Smooth muscle cell (in vitro differentiated cells): ENCODE measurements around the gene CCDC33. TPM values are rescaled to one million over a fixed set of nuclear protein-coding genes. Genes with fewer than 3 reads are reported as not detected.
A peak's percentile ranks its signal among the peaks of the same experiment; 100 is the strongest.

Experiments used
- DNase-seq: peaks from one replicate; lab custom pipeline; 2025; ENCODE audit not compliant: unreplicated experiment; lab: John Stamatoyannopoulos, UW
- H2AFZ ChIP-seq: fragments of 200-600 bp; sonication (generic); 2 replicates; pipeline ENCODE4 v1.6.0; 2016; ENCODE audit warnings: antibody characterized with exemption, low read depth, mild to moderate bottlenecking
- H3F3A ChIP-seq: fragments of 200-600 bp; sonication (generic); 2 replicates; pipeline ENCODE4 v1.6.0; 2017; ENCODE audit warnings: antibody characterized with exemption, low read depth
- H3K27ac ChIP-seq: fragments of 200-600 bp; sonication (generic); 2 replicates; pipeline ENCODE4 v1.5.1; 2016; ENCODE audit warnings: low read depth, mild to moderate bottlenecking
- H3K27me3 ChIP-seq: fragments of 200-600 bp; sonication (generic); 2 replicates; pipeline ENCODE4 v1.6.1; 2016; ENCODE audit warnings: low read depth, mild to moderate bottlenecking
- H3K36me3 ChIP-seq: fragments of 200-600 bp; sonication (generic); 2 replicates; pipeline ENCODE4 v1.5.1; 2016; ENCODE audit warnings: low read depth
- H3K4me1 ChIP-seq: fragments of 200-600 bp; sonication (generic); 2 replicates; pipeline ENCODE4 v1.5.1; 2016; ENCODE audit warnings: low read depth
- H3K4me2 ChIP-seq: fragments of 200-600 bp; sonication (generic); 2 replicates; pipeline ENCODE4 v1.6.0; 2016; ENCODE audit warnings: mild to moderate bottlenecking
- H3K4me3 ChIP-seq: fragments of 200-600 bp; sonication (generic); 2 replicates; pipeline ENCODE4 v1.5.1; 2016; ENCODE audit warnings: mild to moderate bottlenecking
- H3K79me2 ChIP-seq: fragments of 200-600 bp; sonication (generic); 2 replicates; pipeline ENCODE4 v1.6.0; 2016; ENCODE audit warnings: low read depth, mild to moderate bottlenecking
- H3K9ac ChIP-seq: fragments of 200-600 bp; sonication (generic); 2 replicates; pipeline ENCODE4 v1.6.0; 2016; ENCODE audit warnings: low read depth
- H3K9me3 ChIP-seq: fragments of 200-600 bp; sonication (generic); replicated peaks from 2 replicates; pipeline ENCODE4 v1.5.1; 2016; ENCODE audit warnings: low read depth
- H4K20me1 ChIP-seq: fragments of 200-600 bp; sonication (generic); 2 replicates; pipeline ENCODE4 v1.6.0; 2016; ENCODE audit warnings: low read depth
- CTCF ChIP-seq: fragments of 200-600 bp; sonication (generic); IDR thresholded peaks from 2 replicates; pipeline ENCODE4 v1.5.1; 2017; ENCODE audit warnings: borderline replicate concordance, mild to moderate bottlenecking, antibody characterized with exemption; ENCODE audit not compliant: insufficient read depth, poor library complexity, severe bottlenecking
- WGBS: methylation state at CpG from one replicate; pipeline ENCODE4 v1.1.7; 2016; ENCODE audit warnings: low lambda C conversion rate; 5-methylcytosine and 5-hydroxymethylcytosine counted together
- polyA plus RNA-seq: library from polyadenylated mRNA; unstranded; fragments of >200 nt; fragmentation: Nextera tagmentation; extraction: Ambion mirVana; gene quantifications from 2 replicates; pipeline ENCODE4 v1.2.1, GENCODE V29; 2016
- total RNA-seq: library from RNA; depleted of rRNA; stranded (reverse); fragments of >200 nt; gene quantifications from 2 replicates; pipeline ENCODE4 v1.2.3, GENCODE V29; 2014

The CCDC33 gene
- total and polyA plus RNA-seq, 2 experiments from 2014 or later, result 3.8 to 5.8 TPM

DNA sequence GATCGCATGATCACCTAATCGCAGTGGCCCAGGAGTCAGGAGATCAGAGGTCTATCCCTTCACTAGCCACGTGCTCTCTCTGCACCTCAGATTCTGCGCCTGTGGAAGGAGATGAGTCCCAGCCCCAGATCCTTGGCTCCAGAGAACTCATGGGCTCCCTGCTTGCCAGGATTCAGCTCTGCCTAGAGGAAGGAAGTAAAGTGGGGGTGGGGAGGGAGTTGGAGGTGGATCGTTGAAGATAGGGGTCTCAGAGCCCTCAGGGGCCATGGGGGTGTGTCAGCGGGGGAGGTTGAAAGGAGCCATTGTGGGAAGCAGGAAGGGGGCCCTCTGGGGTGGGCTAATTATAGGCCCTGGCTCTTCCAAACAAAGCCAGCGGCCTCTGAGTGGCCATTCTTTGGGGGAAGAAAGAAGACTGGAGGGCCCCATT lies 22.3 kb upstream of the CCDC33 start:
- H2AFZ ChIP-seq, result no peak overlapping the region
- H3K9me3 ChIP-seq, result no peaks in the 10 kb centered on the region
- H3K4me1 ChIP-seq, result peaks cover 46% of the 10 kb centered on the region
- H3K4me3 ChIP-seq, result no peak overlapping the region
- H3F3A ChIP-seq, result peaks cover 8% of the 10 kb centered on the region
- no peaks in the 10 kb centered on the region for H4K20me1 ChIP-seq
- 55% methylated on average over 7 of the region's 7 CpGs for WGBS
- no peak for TF ChIP-seq CTCF
- H3K27ac ChIP-seq, result no peak overlapping the region
- H3K27me3 ChIP-seq, result no peaks in the 10 kb centered on the region
- no peak for DNase-seq
- H3K4me2 ChIP-seq, result no peak overlapping the region
- H3K36me3 ChIP-seq, result no peaks in the 10 kb centered on the region
- no peak overlapping the region for H3K9ac ChIP-seq
- no peaks in the 10 kb centered on the region for H3K79me2 ChIP-seq

DNA sequence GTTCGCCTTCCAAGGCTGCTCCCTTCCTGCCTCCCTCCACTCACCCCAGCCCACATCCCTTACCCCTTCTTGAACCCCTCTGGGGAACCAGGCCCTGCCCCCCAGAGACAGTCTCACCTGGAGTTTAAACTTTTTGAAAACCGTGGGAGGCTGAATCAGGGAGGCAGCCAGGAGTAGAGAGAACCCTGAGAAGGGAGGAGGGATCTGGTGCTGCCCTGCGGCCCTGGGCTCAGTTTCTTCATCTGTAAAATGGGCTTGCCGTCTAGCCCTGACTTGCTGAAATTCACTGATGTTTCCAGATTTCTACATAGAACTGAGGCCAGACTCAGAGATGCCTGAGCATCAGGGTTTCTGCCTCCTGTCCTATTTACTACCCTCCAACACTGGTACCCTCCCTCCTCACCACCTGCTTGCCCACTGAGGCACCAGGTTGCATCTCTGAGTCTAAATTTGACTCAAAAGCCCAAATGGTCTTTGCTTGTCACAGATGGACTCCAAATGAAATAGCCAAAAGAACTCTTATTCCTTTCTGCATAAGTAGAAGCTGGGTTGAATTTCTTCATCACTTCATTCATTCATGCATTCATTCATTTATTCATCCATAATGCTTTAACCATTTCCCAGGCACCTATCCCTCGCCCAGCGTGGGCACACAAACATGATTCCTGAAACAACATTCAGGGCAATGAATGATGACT lies 21.7 kb upstream of the CCDC33 start:
- H2AFZ ChIP-seq, result no peak overlapping the region
- H3K4me3 ChIP-seq, result no peak overlapping the region
- H3K79me2 ChIP-seq, result no peaks in the 10 kb centered on the region
- TF ChIP-seq CTCF, result no peak
- H3K4me2 ChIP-seq, result peak overlapping the region; percentile 51
- WGBS, result 74% methylated on average over 6 of the region's 6 CpGs
- peaks cover 8% of the 10 kb centered on the region for H3F3A ChIP-seq
- H3K36me3 ChIP-seq, result no peaks in the 10 kb centered on the region
- peak overlapping the region; percentile 3 for H3K27ac ChIP-seq
- H3K9me3 ChIP-seq, result no peaks in the 10 kb centered on the region
- DNase-seq, result no peak
- H3K27me3 ChIP-seq, result no peaks in the 10 kb centered on the region
- no peaks in the 10 kb centered on the region for H4K20me1 ChIP-seq
- peaks cover 40% of the 10 kb centered on the region for H3K4me1 ChIP-seq
- no peak overlapping the region for H3K9ac ChIP-seq

DNA sequence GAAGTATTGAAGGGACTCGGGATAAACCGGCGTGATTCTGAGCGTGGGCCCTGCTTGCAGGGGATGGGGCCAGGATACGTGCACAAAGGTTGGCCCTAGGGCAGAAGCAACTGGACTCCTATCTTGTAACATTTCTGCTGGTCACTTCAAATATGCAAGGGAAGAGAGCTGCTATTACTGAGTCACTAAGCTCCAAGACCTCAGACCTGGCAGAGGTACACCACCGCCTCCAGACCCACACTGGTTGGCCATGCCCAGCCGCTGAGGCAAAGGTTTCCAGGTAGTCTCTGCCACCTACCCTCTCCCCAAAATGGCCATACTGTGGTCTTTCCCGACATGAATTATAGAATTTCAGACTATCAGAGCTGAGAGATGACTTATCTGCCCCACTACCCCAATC lies 20.2 kb upstream of the CCDC33 start:
- Histone ChIP-seq H2AFZ (no peak overlapping the region), H3K9ac (no peak overlapping the region), H3K36me3 (no peaks in the 10 kb centered on the region), H3K9me3 (no peaks in the 10 kb centered on the region), H4K20me1 (no peaks in the 10 kb centered on the region), H3K79me2 (no peaks in the 10 kb centered on the region), H3K27ac (no peak overlapping the region), H3F3A (peaks cover 8% of the 10 kb centered on the region), H3K27me3 (no peaks in the 10 kb centered on the region), H3K4me2 (no peak overlapping the region), H3K4me1 (peaks cover 40% of the 10 kb centered on the region), H3K4me3 (no peak overlapping the region)
- no peak for DNase-seq
- TF ChIP-seq CTCF, result no peak
- WGBS, result 74% methylated on average over 8 of the region's 8 CpGs

GRCh38 chr15:74216949-74217348 lies 19.2 kb upstream of the CCDC33 start:
- TF ChIP-seq CTCF, result no peak
- no peaks in the 10 kb centered on the region for H3K27me3 ChIP-seq
- no peak overlapping the region for H3K9ac ChIP-seq
- no peak overlapping the region for H3K27ac ChIP-seq
- H3K79me2 ChIP-seq, result no peaks in the 10 kb centered on the region
- no peak overlapping the region for H3K4me2 ChIP-seq
- WGBS, result 97% methylated on average over 3 of the region's 3 CpGs
- H3K4me3 ChIP-seq, result no peak overlapping the region
- no peak for DNase-seq
- no peaks in the 10 kb centered on the region for H3K36me3 ChIP-seq
- H4K20me1 ChIP-seq, result no peaks in the 10 kb centered on the region
- no peak overlapping the region for H2AFZ ChIP-seq
- peaks cover 8% of the 10 kb centered on the region for H3F3A ChIP-seq
- peaks cover 47% of the 10 kb centered on the region for H3K4me1 ChIP-seq
- no peaks in the 10 kb centered on the region for H3K9me3 ChIP-seq
